Neural progenitor cell (in vitro differentiated cells): Measurements from ENCODE around the gene ODC1. TPM values are rescaled to one million over a fixed set of nuclear protein-coding genes. Genes with fewer than 3 reads are reported as not detected.

Experiments
- DNase-seq: peaks from one replicate; pipeline ENCODE4 v3.0.0-alpha.2; 2016; ENCODE audit warnings: low spot score
- H2AFZ ChIP-seq: fragments of 200-600 bp; sonication (generic); replicated peaks from 2 replicates; pipeline ENCODE4 v1.6.1; 2016; ENCODE audit warnings: antibody characterized with exemption
- H3F3A ChIP-seq: fragments of 200-600 bp; sonication (generic); 2 replicates; pipeline ENCODE4 v1.6.1; 2016; ENCODE audit warnings: antibody characterized with exemption, low read depth
- H3K27ac ChIP-seq: fragments of 200-600 bp; sonication (generic); 2 replicates; pipeline ENCODE4 v1.5.1; 2016; ENCODE audit warnings: mild to moderate bottlenecking
- H3K27me3 ChIP-seq: fragments of 200-600 bp; sonication (generic); 2 replicates; pipeline ENCODE4 v1.6.1; 2016; ENCODE audit warnings: mild to moderate bottlenecking, moderate library complexity
- H3K36me3 ChIP-seq: fragments of 200-600 bp; sonication (generic); 2 replicates; pipeline ENCODE4 v1.5.1; 2016
- H3K4me1 ChIP-seq: fragments of 200-600 bp; sonication (generic); 2 replicates; pipeline ENCODE4 v1.6.1; 2016; ENCODE audit warnings: mixed run types
- H3K4me2 ChIP-seq: fragments of 200-600 bp; sonication (generic); 2 replicates; pipeline ENCODE4 v1.6.1; 2016
- H3K4me3 ChIP-seq: fragments of 200-600 bp; sonication (generic); 2 replicates; pipeline ENCODE4 v1.5.1; 2016
- H3K79me2 ChIP-seq: fragments of 200-600 bp; sonication (generic); 2 replicates; pipeline ENCODE4 v1.6.1; 2016; ENCODE audit warnings: low read depth
- H3K9ac ChIP-seq: fragments of 200-600 bp; sonication (generic); 2 replicates; pipeline ENCODE4 v1.6.1; 2016
- H3K9me3 ChIP-seq: fragments of 200-600 bp; sonication (generic); 2 replicates; pipeline ENCODE4 v1.5.1; 2016; ENCODE audit warnings: low read depth
- H4K20me1 ChIP-seq: fragments of 200-600 bp; sonication (generic); 2 replicates; pipeline ENCODE4 v1.6.1; 2016; ENCODE audit warnings: low read depth
- H3K27ac Mint-ChIP-seq: 3 replicates; pipeline ENCODE4 v1.8.0; 2021; ENCODE audit warnings: mixed read lengths
- H3K27me3 Mint-ChIP-seq: 2 replicates; pipeline ENCODE4 v1.8.0; 2022; ENCODE audit warnings: low read depth, mild to moderate bottlenecking, inconsistent platforms, moderate library complexity, mixed read lengths; ENCODE audit not compliant: insufficient read depth
- H3K36me3 Mint-ChIP-seq: 3 replicates; pipeline ENCODE4 v1.8.0; 2021; ENCODE audit warnings: mixed read lengths
- H3K4me1 Mint-ChIP-seq: 3 replicates; pipeline ENCODE4 v1.8.0; 2021; ENCODE audit warnings: mixed read lengths
- H3K4me3 Mint-ChIP-seq: 3 replicates; pipeline ENCODE4 v1.8.0; 2021; ENCODE audit warnings: mild to moderate bottlenecking, moderate library complexity, mixed read lengths
- H3K9me3 Mint-ChIP-seq: 3 replicates; pipeline ENCODE4 v1.8.0; 2020; ENCODE audit warnings: mixed read lengths
- EZH2 ChIP-seq: fragments of 200-600 bp; sonication (generic); IDR thresholded peaks from 2 replicates; pipeline ENCODE4 v1.6.1; 2017; ENCODE audit warnings: antibody characterized with exemption, mild to moderate bottlenecking, moderate library complexity
- EZH2phosphoT487 ChIP-seq: fragments of 200-600 bp; sonication (generic); IDR thresholded peaks from 2 replicates; pipeline ENCODE4 v1.6.1; 2017; ENCODE audit warnings: antibody characterized with exemption
- total RNA-seq: library from RNA; depleted of rRNA; stranded (reverse); fragments of >200 nt; gene quantifications from 2 replicates; pipeline ENCODE4 v1.2.3, GENCODE V29; 2015; ENCODE audit warnings: low replicate concordance
- TF ChIP-seq, protein P1 (sequence below): fragments of 200-600 bp; sonication (generic); IDR thresholded peaks from 2 replicates; pipeline ENCODE4 v1.5.1; 2017; ENCODE audit warnings: antibody characterized with exemption, mild to moderate bottlenecking

ODC1 gene
- total RNA-seq, 1 donor from 2014 or later = 437 TPM

DNA sequence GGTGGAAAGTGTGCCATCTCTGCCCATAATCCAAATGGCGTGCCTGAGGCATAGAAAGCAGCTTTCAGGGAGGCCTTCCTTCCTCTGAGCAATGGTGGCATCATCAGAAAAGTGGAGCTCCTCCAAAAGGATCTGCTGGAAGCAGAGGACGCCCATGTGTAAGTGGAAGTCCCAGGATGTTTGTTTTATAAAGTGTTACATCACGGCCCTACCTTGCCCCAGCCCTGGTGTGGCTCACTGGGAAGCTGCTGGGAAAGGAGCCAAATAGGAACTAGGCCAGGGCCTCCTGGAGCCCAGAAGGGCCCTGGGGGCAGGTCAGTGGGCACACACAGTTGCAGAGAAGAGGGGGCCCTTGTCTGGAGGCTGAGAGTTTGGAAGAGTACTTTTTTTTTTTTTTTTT is 4.2 kb upstream of the ODC1 start:
- no peak overlapping the region for H3K4me3 Mint-ChIP-seq
- Histone ChIP-seq H2AFZ (no peak overlapping the region), H3K4me3 (no peak overlapping the region), H3K36me3 (no peaks in the 10 kb centered on the region), H3K27me3 (peaks cover 15% of the 10 kb centered on the region), H3K27ac (no peak overlapping the region), H3F3A (peaks cover 16% of the 10 kb centered on the region), H3K9me3 (no peaks in the 10 kb centered on the region), H4K20me1 (peaks cover 4% of the 10 kb centered on the region), H3K4me1 (peaks cover 19% of the 10 kb centered on the region), H3K4me2 (no peak overlapping the region), H3K9ac (no peak overlapping the region), H3K79me2 (peaks cover 7% of the 10 kb centered on the region)
- H3K4me1 Mint-ChIP-seq = peaks cover 37% of the 10 kb centered on the region
- DNase-seq = no peak
- TF ChIP-seq, protein P1, sequence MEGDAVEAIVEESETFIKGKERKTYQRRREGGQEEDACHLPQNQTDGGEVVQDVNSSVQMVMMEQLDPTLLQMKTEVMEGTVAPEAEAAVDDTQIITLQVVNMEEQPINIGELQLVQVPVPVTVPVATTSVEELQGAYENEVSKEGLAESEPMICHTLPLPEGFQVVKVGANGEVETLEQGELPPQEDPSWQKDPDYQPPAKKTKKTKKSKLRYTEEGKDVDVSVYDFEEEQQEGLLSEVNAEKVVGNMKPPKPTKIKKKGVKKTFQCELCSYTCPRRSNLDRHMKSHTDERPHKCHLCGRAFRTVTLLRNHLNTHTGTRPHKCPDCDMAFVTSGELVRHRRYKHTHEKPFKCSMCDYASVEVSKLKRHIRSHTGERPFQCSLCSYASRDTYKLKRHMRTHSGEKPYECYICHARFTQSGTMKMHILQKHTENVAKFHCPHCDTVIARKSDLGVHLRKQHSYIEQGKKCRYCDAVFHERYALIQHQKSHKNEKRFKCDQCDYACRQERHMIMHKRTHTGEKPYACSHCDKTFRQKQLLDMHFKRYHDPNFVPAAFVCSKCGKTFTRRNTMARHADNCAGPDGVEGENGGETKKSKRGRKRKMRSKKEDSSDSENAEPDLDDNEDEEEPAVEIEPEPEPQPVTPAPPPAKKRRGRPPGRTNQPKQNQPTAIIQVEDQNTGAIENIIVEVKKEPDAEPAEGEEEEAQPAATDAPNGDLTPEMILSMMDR = no peak
- H3K27ac Mint-ChIP-seq = no peak overlapping the region
- H3K36me3 Mint-ChIP-seq = peaks cover 5% of the 10 kb centered on the region
- peaks cover 3% of the 10 kb centered on the region for H3K27me3 Mint-ChIP-seq
- H3K9me3 Mint-ChIP-seq = no peaks in the 10 kb centered on the region

GRCh38 chr2:10451819-10452218 is 3.7 kb upstream of the ODC1 start:
- H3K27ac Mint-ChIP-seq = no peak overlapping the region

DNA sequence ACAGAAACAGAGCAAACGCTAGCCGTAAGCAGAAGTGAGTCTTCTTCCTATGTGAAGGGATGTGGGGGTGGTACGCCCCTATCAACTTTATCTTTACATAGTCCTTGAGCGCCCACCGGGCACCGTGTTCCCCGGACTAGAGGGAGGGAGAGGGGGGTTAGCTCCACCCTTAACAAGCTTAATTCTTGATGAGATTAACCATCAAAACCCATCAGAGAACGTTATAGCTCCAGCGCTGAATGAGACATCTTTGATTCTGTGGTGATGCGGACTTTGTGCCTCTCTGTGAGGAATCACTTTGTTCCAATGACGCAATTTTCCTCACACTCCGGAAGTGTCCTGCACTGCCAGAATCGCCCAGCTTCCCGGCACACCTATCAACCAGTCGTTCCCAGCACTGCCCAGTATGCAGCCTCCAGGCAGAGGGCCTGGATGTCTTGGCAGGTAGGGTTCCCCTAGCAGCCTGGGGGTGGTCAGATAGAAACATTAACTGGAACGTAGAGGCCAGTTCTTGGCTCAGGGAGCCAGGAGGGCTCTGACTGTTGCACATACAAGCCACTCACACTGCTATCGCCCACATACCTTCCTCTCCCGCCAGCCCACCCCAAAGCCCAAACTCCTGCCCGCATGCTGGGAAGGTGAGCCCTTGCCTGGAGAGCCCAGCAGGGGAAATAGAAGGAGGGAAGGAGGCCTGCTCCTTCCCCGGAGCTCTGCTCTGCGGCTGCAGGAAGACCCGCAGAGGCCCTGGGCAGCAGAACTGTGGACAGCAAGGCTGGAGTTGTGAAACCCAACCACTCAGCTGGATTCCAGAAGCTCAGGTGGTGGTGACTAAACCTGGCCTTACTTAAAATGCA is 1.9 kb upstream of the ODC1 start:
- peaks cover 32% of the 10 kb centered on the region for H3K4me1 ChIP-seq
- no peak overlapping the region for H2AFZ ChIP-seq
- Mint-ChIP-seq H3K9me3 (no peaks in the 10 kb centered on the region), H3K27me3 (no peaks in the 10 kb centered on the region), H3K36me3 (peaks cover 6% of the 10 kb centered on the region), H3K4me1 (peaks cover 42% of the 10 kb centered on the region), H3K4me3 (peak overlapping the region; percentile 83), H3K27ac (peak overlapping the region; percentile 46)
- H3K9ac ChIP-seq = no peak overlapping the region
- H3F3A ChIP-seq = peaks cover 16% of the 10 kb centered on the region
- no peak for TF ChIP-seq EZH2
- TF ChIP-seq, protein P1 = no peak
- no peak for TF ChIP-seq EZH2phosphoT487
- H3K9me3 ChIP-seq = no peaks in the 10 kb centered on the region
- peaks cover 27% of the 10 kb centered on the region for H4K20me1 ChIP-seq
- peaks cover under 1% of the 10 kb centered on the region for H3K36me3 ChIP-seq
- peak overlapping the region; percentile 83 for H3K4me2 ChIP-seq
- H3K27me3 ChIP-seq = peaks cover 15% of the 10 kb centered on the region
- DNase-seq = no peak
- no peak overlapping the region for H3K27ac ChIP-seq
- peaks cover 30% of the 10 kb centered on the region for H3K79me2 ChIP-seq
- H3K4me3 ChIP-seq = peak overlapping the region; percentile 52

More at GRCh38 chr2:10451819-10452218, 3.7 kb upstream of the ODC1 start:
- H3K9ac ChIP-seq = no peak overlapping the region
- H3K4me3 ChIP-seq = no peak overlapping the region
- H3K36me3 ChIP-seq = no peaks in the 10 kb centered on the region
- Mint-ChIP-seq H3K4me3 (no peak overlapping the region), H3K36me3 (peaks cover 6% of the 10 kb centered on the region), H3K27me3 (no peaks in the 10 kb centered on the region), H3K4me1 (peaks cover 36% of the 10 kb centered on the region), H3K9me3 (no peaks in the 10 kb centered on the region)
- H3K27ac ChIP-seq = no peak overlapping the region
- peaks cover 23% of the 10 kb centered on the region for H3K4me1 ChIP-seq
- TF ChIP-seq, protein P1 = no peak
- no peak for TF ChIP-seq EZH2
- TF ChIP-seq EZH2phosphoT487 = no peak
- H3K4me2 ChIP-seq = no peak overlapping the region
- H2AFZ ChIP-seq = no peak overlapping the region
- peaks cover 12% of the 10 kb centered on the region for H3K79me2 ChIP-seq
- peaks cover 15% of the 10 kb centered on the region for H3K27me3 ChIP-seq
- no peaks in the 10 kb centered on the region for H3K9me3 ChIP-seq
- H4K20me1 ChIP-seq = peaks cover 9% of the 10 kb centered on the region
- H3F3A ChIP-seq = peaks cover 16% of the 10 kb centered on the region
- no peak for DNase-seq
